Stomach (tissue), 9 donors: Measurements from ENCODE around the gene PALLD. TPM values are rescaled to one million over a fixed set of nuclear protein-coding genes. Genes with fewer than 3 reads are reported as not detected.

Experiments
- DNase-seq, 2 donors: peaks; one replicate each; pipeline versions ENCODE4 v3.0.0 to v3.0.0-alpha.2; 2013 to 2019
- H3K27ac ChIP-seq, 5 donors: fragments of 200-600 bp in 4 of 5; sonication (generic) in 4 of 5; one replicate each; pipeline ENCODE4 v1.5.1; 2013 to 2019; ENCODE audit warnings: mild to moderate bottlenecking in 1 of 5, moderate library complexity in 1 of 5
- H3K27me3 ChIP-seq, 3 donors: fragments of 200-600 bp; sonication (generic); one replicate each; pipeline ENCODE4 v1.5.1; 2017 to 2019; ENCODE audit warnings: mixed run types in 1 of 3
- H3K36me3 ChIP-seq, 4 donors: fragments of 200-600 bp; sonication (generic); 1 replicate in 3 of 4; 2 replicates in 1 of 4; pipeline ENCODE4 v1.5.1; 2016 to 2019
- H3K4me1 ChIP-seq, 4 donors: fragments of 200-600 bp; sonication (generic); one replicate each; pipeline ENCODE4 v1.5.1; 2016 to 2019
- H3K4me3 ChIP-seq, 4 donors: fragments of 200-600 bp; sonication (generic) in 3 of 4; one replicate each; pipeline ENCODE4 v1.5.1; 2016 to 2019; ENCODE audit warnings: mild to moderate bottlenecking in 1 of 4
- H3K9me3 ChIP-seq, 4 donors: fragments of 200-600 bp; sonication (generic); one replicate each; pipeline ENCODE4 v1.5.1; 2016 to 2019
- EP300 ChIP-seq: sonication (generic); formaldehyde crosslinking; IDR thresholded peaks from one replicate; pipeline ENCODE4 v1.6.1; 2017; ENCODE audit warnings: antibody characterized with exemption
- POLR2A ChIP-seq, 4 donors: fragments of 450-650 bp; IDR thresholded peaks; one replicate each; pipeline ENCODE4 v1.6.1; 2016; ENCODE audit warnings: antibody characterized with exemption in 4 of 4, control low read depth in 2 of 4, mild to moderate bottlenecking in 1 of 4, moderate library complexity in 1 of 4
- POLR2AphosphoS5 ChIP-seq, 3 donors: sonication (generic); formaldehyde crosslinking; IDR thresholded peaks; one replicate each; pipeline ENCODE4 v1.6.1; 2016; ENCODE audit warnings: antibody characterized with exemption in 3 of 3
- WGBS, 5 donors: extraction: QIAGEN DNeasy Blood & Tissue Kit in 3 of 5; methylation state at CpG; one replicate each; pipeline versions ENCODE4 v1.1.5 to v1.1.7; 2013 to 2018; 5-methylcytosine and 5-hydroxymethylcytosine counted together
- intact Hi-C: fragments of 100-400 bp; cut with DNase I; formaldehyde crosslinking; loops from one replicate; pipeline ENCODE4 v1.15.1; 2023; ENCODE audit warnings: low total_unique reads
- polyA plus RNA-seq, 3 donors: library from polyadenylated mRNA; stranded (reverse); fragments of 200-250 nt; gene quantifications; one replicate each; pipeline ENCODE4 v1.2.3, GENCODE V29; 2013
- total RNA-seq, 5 donors: library from RNA; depleted of rRNA; stranded (reverse); fragments of >200 nt; gene quantifications; one replicate each; pipeline versions ENCODE4 v1.1.0 to v1.2.3, GENCODE V29; 2014 to 2016
- TF ChIP-seq, protein P1 (sequence below), 7 experiments: fragments of 450-650 bp in 4 of 7; fragments of 200-600 bp in 3 of 7; sonication (generic) in 3 of 7; IDR thresholded peaks; one replicate each; pipeline ENCODE4 v1.5.1; 2016 to 2019; ENCODE audit warnings: antibody characterized with exemption in 7 of 7, control low read depth in 2 of 7, mild to moderate bottlenecking in 1 of 7
- donor health status: healthy with polysubstance abuse.
- donor health status: Bipolar disorder and iron deficiency.
- donor health status: healthy.

The PALLD gene
- total and polyA plus RNA-seq, 8 donors: 75.9 to 984 (median 206) TPM

DNA sequence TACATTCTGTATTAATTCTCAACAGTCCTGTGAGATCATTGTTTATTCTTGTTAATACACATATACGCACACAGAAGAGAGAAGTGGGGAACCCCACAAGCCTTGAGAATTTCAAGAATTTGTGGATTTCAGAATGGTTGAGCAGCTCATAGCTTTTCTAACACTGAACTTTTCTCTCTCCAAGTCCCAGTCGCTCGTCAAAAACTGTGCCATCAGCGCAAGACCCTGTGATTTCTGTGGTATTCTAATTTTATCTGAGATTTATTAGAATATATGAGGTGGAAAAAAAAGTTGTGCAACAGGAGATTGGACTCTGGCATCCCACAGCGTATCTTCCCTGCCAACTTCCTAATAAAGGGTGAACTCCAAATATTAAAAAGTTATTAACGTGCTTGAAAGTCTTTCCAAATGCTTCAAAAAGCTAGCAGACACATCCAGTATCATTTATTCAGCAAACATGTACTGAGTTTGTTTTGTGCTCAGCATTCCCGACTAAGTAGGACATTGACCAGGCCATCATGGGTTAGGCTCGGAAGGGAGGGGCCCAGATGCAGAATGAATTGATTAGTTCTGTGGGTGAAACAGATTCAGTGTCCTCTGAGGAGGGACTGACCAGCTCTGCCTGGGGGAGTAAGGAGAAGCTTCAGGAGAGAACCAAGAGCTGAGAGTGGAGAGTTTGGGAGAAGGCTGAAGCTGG, 347.6 kb downstream of the PALLD start:
- intact Hi-C loops: no loop called here
- peak overlapping the region; percentile 9 to 96 (median 73) for H3K27ac ChIP-seq
- peak in 1 of 2 donors; percentile 58 for DNase-seq
- H3K4me1 ChIP-seq: peaks cover 30 to 100% (median 72%) of the 10 kb centered on the region in 4 donors
- H3K27me3 ChIP-seq: no peaks in the 10 kb centered on the region
- H3K4me3 ChIP-seq: peak overlapping the region in 1 of 4 donors; percentile 0
- 59 to 73% (median 67%) methylated on average over 8 of the region's 8 CpGs for WGBS, 5 donors
- no peaks in the 10 kb centered on the region for H3K9me3 ChIP-seq
- peak in 2 of 3 donors; percentile 12 to 78 for TF ChIP-seq POLR2AphosphoS5 (IDR thresholded peaks at IDR 0.05)
- TF ChIP-seq POLR2A (IDR thresholded peaks at IDR 0.05): no peak
- H3K36me3 ChIP-seq: no peaks in the 10 kb centered on the region

- Histone ChIP-seq H3K36me3 (no peaks in the 10 kb centered on the region), H3K4me3 (no peak overlapping the region), H3K27me3 (no peaks in the 10 kb centered on the region), H3K27ac (peak overlapping the region in 4 of 5 donors; percentile 66 to 96 (median 74)), H3K9me3 (no peaks in the 10 kb centered on the region), H3K4me1 (peaks cover 17 to 99% (median 67%) of the 10 kb centered on the region in 4 donors)
- intact Hi-C loops: no loop called here
- 69 to 81% (median 71%) methylated on average over 2 of the region's 2 CpGs for WGBS, 5 donors
- DNase-seq: no peak
- no peak for TF ChIP-seq POLR2AphosphoS5 (IDR thresholded peaks at IDR 0.05)
Observed at GRCh38 chr4:168845897-168846296, 349.0 kb downstream of the PALLD start.

DNA sequence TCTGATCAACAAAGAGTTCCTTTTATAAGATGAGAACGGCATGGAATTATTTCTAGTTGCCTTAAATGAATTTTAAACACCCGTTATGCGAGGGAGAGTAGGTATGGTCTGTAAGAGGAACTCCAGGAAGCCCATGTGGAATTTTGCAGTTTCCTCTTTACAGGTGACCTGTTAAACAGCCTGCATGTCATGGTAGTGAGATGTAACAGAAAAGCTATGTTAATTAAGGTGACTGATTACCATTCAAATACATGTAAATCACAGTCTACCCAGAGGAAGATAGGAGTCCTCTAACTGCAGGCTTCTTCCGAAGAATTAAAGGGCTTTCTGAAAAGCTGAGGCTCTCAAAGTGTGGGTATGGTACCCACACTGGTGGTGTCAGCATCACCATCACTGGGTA, 349.6 kb downstream of the PALLD start:
- WGBS, 5 donors: 87 to 96% (median 91%) methylated on average over 4 of the region's 4 CpGs
- no peak overlapping the region for H3K4me3 ChIP-seq
- TF ChIP-seq, protein P1, sequence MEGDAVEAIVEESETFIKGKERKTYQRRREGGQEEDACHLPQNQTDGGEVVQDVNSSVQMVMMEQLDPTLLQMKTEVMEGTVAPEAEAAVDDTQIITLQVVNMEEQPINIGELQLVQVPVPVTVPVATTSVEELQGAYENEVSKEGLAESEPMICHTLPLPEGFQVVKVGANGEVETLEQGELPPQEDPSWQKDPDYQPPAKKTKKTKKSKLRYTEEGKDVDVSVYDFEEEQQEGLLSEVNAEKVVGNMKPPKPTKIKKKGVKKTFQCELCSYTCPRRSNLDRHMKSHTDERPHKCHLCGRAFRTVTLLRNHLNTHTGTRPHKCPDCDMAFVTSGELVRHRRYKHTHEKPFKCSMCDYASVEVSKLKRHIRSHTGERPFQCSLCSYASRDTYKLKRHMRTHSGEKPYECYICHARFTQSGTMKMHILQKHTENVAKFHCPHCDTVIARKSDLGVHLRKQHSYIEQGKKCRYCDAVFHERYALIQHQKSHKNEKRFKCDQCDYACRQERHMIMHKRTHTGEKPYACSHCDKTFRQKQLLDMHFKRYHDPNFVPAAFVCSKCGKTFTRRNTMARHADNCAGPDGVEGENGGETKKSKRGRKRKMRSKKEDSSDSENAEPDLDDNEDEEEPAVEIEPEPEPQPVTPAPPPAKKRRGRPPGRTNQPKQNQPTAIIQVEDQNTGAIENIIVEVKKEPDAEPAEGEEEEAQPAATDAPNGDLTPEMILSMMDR (IDR thresholded peaks at IDR 0.05): no peak
- TF ChIP-seq EP300: no peak
- no peak for TF ChIP-seq POLR2AphosphoS5 (IDR thresholded peaks at IDR 0.05)
- no peak for TF ChIP-seq POLR2A (IDR thresholded peaks at IDR 0.05)
- no peaks in the 10 kb centered on the region for H3K27me3 ChIP-seq
- H3K4me1 ChIP-seq: peaks cover 16 to 99% (median 63%) of the 10 kb centered on the region in 4 donors
- peak overlapping the region in 4 of 5 donors; percentile 15 to 96 (median 74) for H3K27ac ChIP-seq
- intact Hi-C loops: no loop called here
- H3K9me3 ChIP-seq: no peaks in the 10 kb centered on the region
- no peak for DNase-seq
- no peaks in the 10 kb centered on the region for H3K36me3 ChIP-seq

DNA sequence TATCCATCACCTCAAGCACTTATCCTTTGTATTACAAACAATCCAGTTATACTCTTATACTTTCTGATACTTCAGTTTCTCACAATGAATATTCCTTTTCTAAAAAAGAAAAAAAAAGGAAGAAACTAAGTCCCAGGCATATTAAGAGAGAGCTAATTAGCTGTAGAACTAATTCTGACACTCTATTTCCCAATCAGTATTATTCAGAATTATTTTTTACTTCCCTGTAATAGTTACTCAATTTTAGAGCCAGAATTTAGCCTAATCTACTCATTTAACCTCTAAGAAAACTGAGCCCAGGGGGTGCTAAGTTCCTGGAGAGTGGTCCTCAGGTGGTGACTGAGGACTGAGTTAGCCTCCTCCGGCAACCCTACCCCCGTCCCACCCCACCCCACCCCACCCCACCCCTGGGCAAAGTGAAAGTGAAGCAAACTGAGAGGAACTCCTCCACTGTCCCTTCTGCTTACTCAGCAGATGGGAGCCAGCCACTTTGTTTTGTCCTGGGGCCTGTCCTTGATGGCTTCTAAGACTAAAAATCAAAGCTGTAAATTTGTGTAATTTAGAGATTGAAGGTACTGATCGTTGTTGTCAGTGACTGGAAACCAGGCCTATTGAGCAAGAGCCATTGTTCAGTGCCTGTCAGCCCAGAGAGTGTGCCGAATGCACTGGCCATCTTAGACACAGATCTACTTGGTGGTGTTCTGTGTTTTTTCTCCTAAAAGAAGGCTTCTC, 351.1 kb downstream of the PALLD start:
- intact Hi-C loops: no loop called here
- Histone ChIP-seq H3K9me3 (no peaks in the 10 kb centered on the region), H3K27ac (peak overlapping the region in 4 of 5 donors; percentile 71 to 96 (median 76)), H3K4me1 (peaks cover 16 to 97% (median 59%) of the 10 kb centered on the region in 4 donors), H3K27me3 (no peaks in the 10 kb centered on the region), H3K4me3 (peak overlapping the region; percentile 6 to 34 (median 14)), H3K36me3 (peaks cover 0 to 5% (median 0%) of the 10 kb centered on the region in 4 donors)
- DNase-seq: no peak
- 6 to 20% (median 18%) methylated on average over 4 of the region's 4 CpGs for WGBS, 5 donors
- TF ChIP-seq, protein P1 (IDR thresholded peaks at IDR 0.05): no peak
- no peak for TF ChIP-seq POLR2AphosphoS5 (IDR thresholded peaks at IDR 0.05)
- no peak for TF ChIP-seq POLR2A (IDR thresholded peaks at IDR 0.05)
- no peak for TF ChIP-seq EP300

GRCh38 chr4:168849030-168849675, 352.3 kb downstream of the PALLD start:
- TF ChIP-seq EP300 (no peak), POLR2AphosphoS5 (IDR thresholded peaks at IDR 0.05) (peak in 2 of 3 donors; percentile 5 to 13)
- Histone ChIP-seq H3K27me3 (no peaks in the 10 kb centered on the region), H3K27ac (peak overlapping the region in 4 of 5 donors; percentile 71 to 96 (median 76)), H3K9me3 (no peaks in the 10 kb centered on the region), H3K4me1 (peaks cover 16 to 97% (median 61%) of the 10 kb centered on the region in 4 donors), H3K36me3 (peaks cover 0 to 5% (median 0%) of the 10 kb centered on the region in 4 donors), H3K4me3 (peak overlapping the region in 2 of 4 donors; percentile 16 to 34)
- intact Hi-C loops: no loop called here
- peak in 1 of 2 donors; percentile 59 for DNase-seq
- 11 to 18% (median 12%) methylated on average over 10 of the region's 10 CpGs for WGBS, 5 donors
